ENCODE data around the gene TLE5. TPM values are rescaled to one million over a fixed set of nuclear protein-coding genes. Genes with fewer than 3 reads are reported as not detected.
A peak's percentile ranks its signal among the peaks of the same experiment; 100 is the strongest.

The TLE5 gene
- total and polyA plus RNA-seq, 2 experiments from 2014 or later: 130 to 154 TPM

- H3F3A ChIP-seq (replicated peaks; ENCODE audit: low read depth): peaks cover 9% of the 10 kb centered on the region; the same call in 1 of the 2 replicates
- ATAC-seq: peak; percentile 71
- no peaks in the 10 kb centered on the region for H3K79me2 ChIP-seq (replicated peaks; ENCODE audit: insufficient read depth)
- H3K4me3 ChIP-seq: peak overlapping the region; percentile 64
- peaks cover 14% of the 10 kb centered on the region; the same call in 1 of the 2 replicates for H3K4me1 ChIP-seq (ENCODE audit: insufficient read depth)
- DNase-seq (ENCODE audit: low spot score): peak; percentile 92
- TF ChIP-seq EZH2phosphoT487 (IDR thresholded peaks at IDR 0.05; ENCODE audit: unreplicated experiment): no peak
- TF ChIP-seq STAT1 (IDR thresholded peaks at IDR 0.05; ENCODE audit: unreplicated experiment): no peak
- TF ChIP-seq NANOG (IDR thresholded peaks at IDR 0.05; ENCODE audit: borderline replicate concordance): no peak
- TF ChIP-seq ZNF331 (CRISPR knock-in tag; IDR thresholded peaks at IDR 0.05; ENCODE audit: low read depth): no peak
- TF ChIP-seq CTCF (conservative IDR thresholded peaks at IDR 0.05; ENCODE audit: low read depth in 2 of 2): no peak
- Mint-ChIP-seq H3K27ac (no peak overlapping the region), H3K27me3 (ENCODE audit: insufficient read depth, low read depth, poor library complexity) (peaks cover 20% of the 10 kb centered on the region), H3K4me3 (peak overlapping the region; percentile 74), H3K4me1 (peaks cover 20% of the 10 kb centered on the region), H3K9me3 (no peaks in the 10 kb centered on the region), H3K36me3 (ENCODE audit: low read depth) (no peaks in the 10 kb centered on the region; the same call in 2 of the 3 replicates)
- H4K20me1 ChIP-seq (replicated peaks; ENCODE audit: insufficient read depth): no peaks in the 10 kb centered on the region
- peak overlapping the region; percentile 72 for H3K4me2 ChIP-seq
- no peaks in the 10 kb centered on the region for H3K9me2 ChIP-seq (ENCODE audit: insufficient read depth)
- no peak overlapping the region for H3K27ac ChIP-seq (ENCODE audit: low read depth)
- H3K36me3 ChIP-seq (ENCODE audit: insufficient read depth): no peaks in the 10 kb centered on the region
- H3K27me3 ChIP-seq (ENCODE audit: insufficient read depth): peaks cover 33% of the 10 kb centered on the region
- H2AFZ ChIP-seq: no peak overlapping the region
Measured at GRCh38 chr19:3047496-3048189, 14.7 kb downstream of the TLE5 start.

DNA sequence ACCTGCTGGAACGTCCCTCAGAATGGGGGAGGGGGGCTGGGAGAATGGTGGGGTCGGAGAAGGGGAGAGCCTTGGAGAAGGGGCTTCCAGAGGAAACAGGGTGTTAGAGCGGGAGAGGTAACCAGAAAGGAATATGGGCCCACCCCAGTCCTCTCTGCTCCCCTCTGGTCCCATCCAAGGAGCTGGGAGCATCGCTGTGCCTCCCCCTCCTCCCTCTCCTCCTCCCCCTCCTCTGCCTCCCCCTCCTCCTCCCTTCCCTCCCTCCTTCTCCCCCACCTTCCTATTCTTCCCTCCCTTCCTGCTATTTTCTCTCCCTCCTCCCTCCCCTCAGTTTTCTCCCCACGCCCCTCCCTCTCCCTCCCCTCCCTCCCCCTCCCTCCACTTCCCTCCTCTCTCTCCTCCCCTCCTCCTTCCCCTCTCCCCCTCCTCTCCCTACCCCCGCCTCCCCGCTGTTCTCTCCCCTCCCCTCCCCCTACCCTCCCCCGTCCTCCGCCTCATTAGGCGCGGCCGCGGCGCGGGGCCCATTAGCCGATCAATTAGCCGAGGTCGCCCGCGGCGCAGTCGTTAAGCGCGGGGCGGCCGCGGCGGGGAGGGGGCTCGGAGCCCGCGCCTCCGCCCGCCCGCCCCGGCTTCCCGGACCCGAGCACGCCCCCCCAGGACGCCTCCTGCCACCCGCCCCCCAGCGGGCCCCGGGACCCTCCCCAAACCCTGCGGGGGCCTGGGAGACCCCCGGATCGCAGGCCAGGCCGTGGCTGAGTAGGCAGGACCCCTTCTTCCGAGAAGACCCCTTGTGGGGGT lies 15.4 kb downstream of the TLE5 start:
- ATAC-seq: peak; percentile 32
- Histone ChIP-seq H3K4me1 (ENCODE audit: insufficient read depth) (peaks cover 14% of the 10 kb centered on the region; the same call in 1 of the 2 replicates), H3K9me2 (ENCODE audit: insufficient read depth) (no peaks in the 10 kb centered on the region), H3K27ac (ENCODE audit: low read depth) (no peak overlapping the region), H3K4me3 (peak overlapping the region; percentile 64), H3F3A (replicated peaks; ENCODE audit: low read depth) (peaks cover 9% of the 10 kb centered on the region; the same call in 1 of the 2 replicates), H3K4me2 (peak overlapping the region; percentile 76), H2AFZ (no peak overlapping the region), H4K20me1 (replicated peaks; ENCODE audit: insufficient read depth) (no peaks in the 10 kb centered on the region), H3K36me3 (ENCODE audit: insufficient read depth) (no peaks in the 10 kb centered on the region), H3K27me3 (ENCODE audit: insufficient read depth) (peaks cover 33% of the 10 kb centered on the region), H3K79me2 (replicated peaks; ENCODE audit: insufficient read depth) (no peaks in the 10 kb centered on the region)
- peaks cover 24% of the 10 kb centered on the region for H3K4me1 Mint-ChIP-seq
- no peaks in the 10 kb centered on the region for H3K9me3 Mint-ChIP-seq
- peak; percentile 79 for DNase-seq (ENCODE audit: low spot score)
- H3K27me3 Mint-ChIP-seq (ENCODE audit: insufficient read depth, low read depth, poor library complexity): peaks cover 20% of the 10 kb centered on the region
- H3K27ac Mint-ChIP-seq: no peak overlapping the region
- peak overlapping the region; percentile 56; the same call in 2 of the 3 replicates for H3K4me3 Mint-ChIP-seq
- H3K36me3 Mint-ChIP-seq (ENCODE audit: low read depth): no peaks in the 10 kb centered on the region
- TF ChIP-seq POLR2AphosphoS5 (IDR thresholded peaks at IDR 0.05; ENCODE audit: low read depth) (no peak), EZH2 (IDR thresholded peaks at IDR 0.05; ENCODE audit: low read depth, unreplicated experiment) (no peak), STAT1 (IDR thresholded peaks at IDR 0.05; ENCODE audit: unreplicated experiment) (no peak), ZNF114 (CRISPR knock-in tag; IDR thresholded peaks at IDR 0.05) (no peak)
- TF ChIP-seq, protein P1, sequence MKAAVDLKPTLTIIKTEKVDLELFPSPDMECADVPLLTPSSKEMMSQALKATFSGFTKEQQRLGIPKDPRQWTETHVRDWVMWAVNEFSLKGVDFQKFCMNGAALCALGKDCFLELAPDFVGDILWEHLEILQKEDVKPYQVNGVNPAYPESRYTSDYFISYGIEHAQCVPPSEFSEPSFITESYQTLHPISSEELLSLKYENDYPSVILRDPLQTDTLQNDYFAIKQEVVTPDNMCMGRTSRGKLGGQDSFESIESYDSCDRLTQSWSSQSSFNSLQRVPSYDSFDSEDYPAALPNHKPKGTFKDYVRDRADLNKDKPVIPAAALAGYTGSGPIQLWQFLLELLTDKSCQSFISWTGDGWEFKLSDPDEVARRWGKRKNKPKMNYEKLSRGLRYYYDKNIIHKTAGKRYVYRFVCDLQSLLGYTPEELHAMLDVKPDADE (IDR thresholded peaks at IDR 0.05): no peak
- TF ChIP-seq, protein P2, sequence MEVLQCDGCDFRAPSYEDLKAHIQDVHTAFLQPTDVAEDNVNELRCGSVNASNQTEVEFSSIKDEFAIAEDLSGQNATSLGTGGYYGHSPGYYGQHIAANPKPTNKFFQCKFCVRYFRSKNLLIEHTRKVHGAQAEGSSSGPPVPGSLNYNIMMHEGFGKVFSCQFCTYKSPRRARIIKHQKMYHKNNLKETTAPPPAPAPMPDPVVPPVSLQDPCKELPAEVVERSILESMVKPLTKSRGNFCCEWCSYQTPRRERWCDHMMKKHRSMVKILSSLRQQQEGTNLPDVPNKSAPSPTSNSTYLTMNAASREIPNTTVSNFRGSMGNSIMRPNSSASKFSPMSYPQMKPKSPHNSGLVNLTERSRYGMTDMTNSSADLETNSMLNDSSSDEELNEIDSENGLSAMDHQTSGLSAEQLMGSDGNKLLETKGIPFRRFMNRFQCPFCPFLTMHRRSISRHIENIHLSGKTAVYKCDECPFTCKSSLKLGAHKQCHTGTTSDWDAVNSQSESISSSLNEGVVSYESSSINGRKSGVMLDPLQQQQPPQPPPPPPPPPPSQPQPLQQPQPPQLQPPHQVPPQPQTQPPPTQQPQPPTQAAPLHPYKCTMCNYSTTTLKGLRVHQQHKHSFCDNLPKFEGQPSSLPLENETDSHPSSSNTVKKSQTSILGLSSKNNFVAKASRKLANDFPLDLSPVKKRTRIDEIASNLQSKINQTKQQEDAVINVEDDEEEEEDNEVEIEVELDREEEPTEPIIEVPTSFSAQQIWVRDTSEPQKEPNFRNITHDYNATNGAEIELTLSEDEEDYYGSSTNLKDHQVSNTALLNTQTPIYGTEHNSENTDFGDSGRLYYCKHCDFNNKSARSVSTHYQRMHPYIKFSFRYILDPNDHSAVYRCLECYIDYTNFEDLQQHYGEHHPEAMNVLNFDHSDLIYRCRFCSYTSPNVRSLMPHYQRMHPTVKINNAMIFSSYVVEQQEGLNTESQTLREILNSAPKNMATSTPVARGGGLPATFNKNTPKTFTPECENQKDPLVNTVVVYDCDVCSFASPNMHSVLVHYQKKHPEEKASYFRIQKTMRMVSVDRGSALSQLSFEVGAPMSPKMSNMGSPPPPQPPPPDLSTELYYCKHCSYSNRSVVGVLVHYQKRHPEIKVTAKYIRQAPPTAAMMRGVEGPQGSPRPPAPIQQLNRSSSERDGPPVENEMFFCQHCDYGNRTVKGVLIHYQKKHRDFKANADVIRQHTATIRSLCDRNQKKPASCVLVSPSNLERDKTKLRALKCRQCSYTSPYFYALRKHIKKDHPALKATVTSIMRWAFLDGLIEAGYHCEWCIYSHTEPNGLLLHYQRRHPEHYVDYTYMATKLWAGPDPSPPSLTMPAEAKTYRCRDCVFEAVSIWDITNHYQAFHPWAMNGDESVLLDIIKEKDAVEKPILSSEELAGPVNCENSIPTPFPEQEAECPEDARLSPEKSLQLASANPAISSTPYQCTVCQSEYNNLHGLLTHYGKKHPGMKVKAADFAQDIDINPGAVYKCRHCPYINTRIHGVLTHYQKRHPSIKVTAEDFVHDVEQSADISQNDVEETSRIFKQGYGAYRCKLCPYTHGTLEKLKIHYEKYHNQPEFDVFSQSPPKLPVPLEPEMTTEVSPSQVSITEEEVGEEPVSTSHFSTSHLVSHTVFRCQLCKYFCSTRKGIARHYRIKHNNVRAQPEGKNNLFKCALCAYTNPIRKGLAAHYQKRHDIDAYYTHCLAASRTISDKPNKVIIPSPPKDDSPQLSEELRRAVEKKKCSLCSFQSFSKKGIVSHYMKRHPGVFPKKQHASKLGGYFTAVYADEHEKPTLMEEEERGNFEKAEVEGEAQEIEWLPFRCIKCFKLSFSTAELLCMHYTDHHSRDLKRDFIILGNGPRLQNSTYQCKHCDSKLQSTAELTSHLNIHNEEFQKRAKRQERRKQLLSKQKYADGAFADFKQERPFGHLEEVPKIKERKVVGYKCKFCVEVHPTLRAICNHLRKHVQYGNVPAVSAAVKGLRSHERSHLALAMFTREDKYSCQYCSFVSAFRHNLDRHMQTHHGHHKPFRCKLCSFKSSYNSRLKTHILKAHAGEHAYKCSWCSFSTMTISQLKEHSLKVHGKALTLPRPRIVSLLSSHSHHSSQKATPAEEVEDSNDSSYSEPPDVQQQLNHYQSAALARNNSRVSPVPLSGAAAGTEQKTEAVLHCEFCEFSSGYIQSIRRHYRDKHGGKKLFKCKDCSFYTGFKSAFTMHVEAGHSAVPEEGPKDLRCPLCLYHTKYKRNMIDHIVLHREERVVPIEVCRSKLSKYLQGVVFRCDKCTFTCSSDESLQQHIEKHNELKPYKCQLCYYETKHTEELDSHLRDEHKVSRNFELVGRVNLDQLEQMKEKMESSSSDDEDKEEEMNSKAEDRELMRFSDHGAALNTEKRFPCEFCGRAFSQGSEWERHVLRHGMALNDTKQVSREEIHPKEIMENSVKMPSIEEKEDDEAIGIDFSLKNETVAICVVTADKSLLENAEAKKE (CRISPR knock-in tag; IDR thresholded peaks at IDR 0.05): no peak

Measured in GM23338 (cell line).